HG02938 (cell line): Measurements from ENCODE around the gene XPO5.

Experiments
- ATAC-seq: cut with Tn5 transposase; IDR thresholded peaks from one replicate; pipeline ENCODE4 v1.9.1; 2021; ENCODE audit warnings: mild to moderate bottlenecking, moderate library complexity; ENCODE audit not compliant: unreplicated experiment

The XPO5 gene

DNA sequence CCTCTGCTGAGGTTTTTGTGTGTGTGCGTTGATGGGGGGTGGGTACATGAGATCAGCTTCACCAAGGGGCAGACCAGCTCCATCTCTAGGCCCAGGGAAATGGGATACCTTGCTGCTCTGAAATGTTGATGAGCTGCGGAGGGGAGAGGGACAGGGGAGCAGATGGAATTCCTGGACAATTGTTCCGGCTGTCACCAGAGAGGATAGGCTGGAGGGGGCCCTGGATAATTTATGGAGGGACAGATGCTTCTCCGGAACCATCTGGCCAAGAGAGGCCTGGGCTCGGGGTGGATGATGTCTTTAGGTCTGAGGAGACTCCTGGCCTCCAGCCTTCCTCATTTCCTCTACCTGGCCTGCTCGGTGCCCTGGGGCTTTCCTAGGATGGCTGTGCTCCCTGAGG, 100.3 kb downstream of the XPO5 start:
- ATAC-seq, result no peak

DNA sequence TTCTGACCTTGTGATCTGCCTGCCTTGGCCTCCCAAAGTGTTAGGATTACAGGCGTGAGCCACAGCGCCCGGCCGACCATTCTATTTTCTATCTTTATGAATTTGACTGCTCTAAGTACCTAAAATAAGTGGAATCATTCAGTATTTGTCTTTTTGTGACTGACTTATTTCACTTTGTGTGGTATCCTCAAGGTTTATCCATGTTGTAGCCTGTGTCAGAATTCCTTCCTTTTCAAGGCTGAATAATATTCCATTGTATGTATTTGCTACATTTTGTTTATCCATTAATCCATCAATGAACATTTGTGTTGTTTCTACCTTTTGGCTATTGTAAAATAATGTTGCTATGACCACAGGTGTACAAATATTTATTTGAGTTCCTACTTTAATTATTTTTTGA, 103.3 kb downstream of the XPO5 start:
- ATAC-seq, result no peak
